K562 (cell line): Measurements from ENCODE around the gene IL12RB1. TPM values are rescaled to one million over a fixed set of nuclear protein-coding genes. Genes with fewer than 3 reads are reported as not detected.

Experiments
- BCOR ChIP-seq: fragments of 450-650 bp; IDR thresholded peaks from 2 replicates; pipeline ENCODE4 v1.6.1; 2016
- CXXC5 ChIP-seq: fragments of 250-450 bp; sonication (Bioruptor Pico); IDR thresholded peaks from 2 replicates; pipeline ENCODE4 v1.8.0; 2022; ENCODE audit warnings: inconsistent platforms, mild to moderate bottlenecking, moderate library complexity
- GTF3C2 ChIP-seq: IDR thresholded peaks from 3 replicates; pipeline ENCODE4 v1.6.1; 2011; ENCODE audit warnings: borderline replicate concordance, mild to moderate bottlenecking, moderate library complexity; ENCODE audit not compliant: insufficient read length; ENCODE audit errors: extremely low read depth
- NFIC ChIP-seq: fragments of 450-650 bp; IDR thresholded peaks from 2 replicates; pipeline ENCODE4 v1.6.1; 2017; ENCODE audit warnings: mild to moderate bottlenecking, inconsistent platforms
- NR2C1 ChIP-seq, 2 experiments: fragments of 450-650 bp; IDR thresholded peaks; 2 replicates each; pipeline ENCODE4 v1.6.1; 2017; ENCODE audit warnings: mild to moderate bottlenecking in 2 of 2, antibody characterized with exemption in 1 of 2, inconsistent platforms in 1 of 2, missing compliant biosample characterization in 1 of 2, missing genetic modification characterization in 1 of 2
- NRF1 ChIP-seq, 2 experiments: fragments of 450-650 bp; IDR thresholded peaks in 1 of 2; conservative IDR thresholded peaks in 1 of 2; 2 replicates each; pipeline ENCODE4 v1.6.1; 2014; ENCODE audit warnings: mild to moderate bottlenecking in 2 of 2
- PHF21A ChIP-seq: fragments of 450-650 bp; IDR thresholded peaks from 2 replicates; pipeline ENCODE4 v1.6.1; 2017; ENCODE audit warnings: low read depth, borderline replicate concordance
- SP1 ChIP-seq: sonication (generic); formaldehyde crosslinking; IDR thresholded peaks from 2 replicates; pipeline ENCODE4 v1.8.1; 2022; ENCODE audit warnings: mild to moderate bottlenecking, missing genetic modification reagents
- YY1 ChIP-seq, 3 experiments: IDR thresholded peaks; 2 replicates each; pipeline ENCODE4 v1.6.1; 2011; ENCODE audit warnings: low read length in 2 of 3, mild to moderate bottlenecking in 2 of 3, moderate library complexity in 2 of 3, borderline replicate concordance in 1 of 3, control low read depth in 1 of 3, low read depth in 1 of 3; ENCODE audit not compliant: insufficient read depth in 3 of 3, insufficient replicate concordance in 2 of 3, control insufficient read depth in 1 of 3, insufficient read length in 1 of 3; ENCODE audit errors: extremely low read depth in 1 of 3
- ZBTB9 ChIP-seq: fragments of 450-650 bp; formaldehyde crosslinking; IDR thresholded peaks from 2 replicates; pipeline ENCODE4 v1.4.0; 2020; ENCODE audit warnings: mild to moderate bottlenecking, moderate library complexity
- ZFP91 ChIP-seq: sonication (generic); formaldehyde crosslinking; IDR thresholded peaks from 2 replicates; pipeline ENCODE4 v1.8.0; 2022; ENCODE audit warnings: mild to moderate bottlenecking, missing genetic modification reagents
- ZNF133 ChIP-seq: fragments of 250-450 bp; sonication (Bioruptor Pico); IDR thresholded peaks from 2 replicates; pipeline ENCODE4 v1.4.0; 2020; ENCODE audit warnings: mild to moderate bottlenecking
- ZNF589 ChIP-seq: fragments of 200-800 bp; sonication (Bioruptor generic); IDR thresholded peaks from 2 replicates; pipeline ENCODE4 v1.6.1; 2016; ENCODE audit warnings: low read depth, missing genetic modification characterization, missing compliant biosample characterization
- ZNF592 ChIP-seq: fragments of 450-650 bp; IDR thresholded peaks from 2 replicates; pipeline ENCODE4 v1.6.1; 2017; ENCODE audit warnings: antibody characterized with exemption, mild to moderate bottlenecking
- polyA plus RNA-seq, 8 experiments: library from polyadenylated mRNA; depleted of rRNA in 4 of 8; stranded (reverse) in 5 of 8; unstranded in 3 of 8; fragments of >200 nt; fragmentation: Nextera tagmentation in 2 of 8; fragmentation: Illumina TruSeq in 1 of 8; extraction: Ambion mirVana in 2 of 8; extraction: Trizol in 1 of 8; gene quantifications; 2 replicates each; pipeline versions ENCODE4 v1.2.1 to v1.2.3, GENCODE V29; 2011 to 2014; ENCODE audit warnings: inconsistent platforms in 1 of 8, missing spikeins in 1 of 8
- total RNA-seq, 7 experiments: library from RNA; depleted of rRNA in 6 of 7; stranded (reverse); fragments of >200 nt in 6 of 7; fragmentation: Illumina TruSeq in 2 of 7; extraction: Trizol in 2 of 7; gene quantifications; 2 replicates each; pipeline versions ENCODE4 v1.2.1 to v1.2.3, GENCODE V29; 2011 to 2021; ENCODE audit warnings: low replicate concordance in 1 of 7

IL12RB1 gene
- total and polyA plus RNA-seq, 9 of the 15 experiments (the other 6 are each of a cell fraction or from before 2014, with no cell fraction given): 0.04 to 0.07 (median 0.06) TPM; not detected in 5

GRCh38 chr19:18109733-18110608 is 23.2 kb upstream of the IL12RB1 start (continued):
- TF ChIP-seq GTF3C2: peak; percentile 11
- no peak for TF ChIP-seq ZFP91 (CRISPR knock-in tag)
- TF ChIP-seq ZBTB9 (CRISPR knock-in tag): 0 out of 2 replicates have a peak, but pooled peaks have one; percentile 17
- TF ChIP-seq NR2C1 (IDR thresholded peaks at IDR 0.05): no peak
- TF ChIP-seq NR2C1 (tag; IDR thresholded peaks at IDR 0.05): 0 out of 2 replicates have a peak, but pooled peaks have one; percentile 8
- TF ChIP-seq ZNF133 (CRISPR knock-in tag): no peak
- TF ChIP-seq PHF21A: 0 out of 2 replicates have a peak, but pooled peaks have one; percentile 43
- 0 out of 2 replicates have a peak, but pooled peaks have one; percentile 42 for TF ChIP-seq ZNF592
- TF ChIP-seq NRF1 (conservative IDR thresholded peaks at IDR 0.05 in 1 of 2, IDR thresholded peaks at IDR 0.05 in 1 of 2): peak; percentile 82 to 84; a peak in 3 of 4 replicates
- peak; percentile 21 for TF ChIP-seq BCOR
- TF ChIP-seq YY1 (IDR thresholded peaks at IDR 0.05; ENCODE audit: borderline replicate concordance in 1 of 3, control insufficient read depth in 1 of 3, extremely low read depth in 1 of 3, insufficient read depth in 3 of 3, insufficient read length in 1 of 3, insufficient replicate concordance in 2 of 3, low read depth in 1 of 3, low read length in 2 of 3): peak in 2 of 3 experiments; percentile 6 to 22
- TF ChIP-seq NFIC: peak; percentile 23; the same call in 1 of the 2 replicates
- TF ChIP-seq ZNF589: 0 out of 2 replicates have a peak, but pooled peaks have one; percentile 33
- 0 out of 2 replicates have a peak, but pooled peaks have one; percentile 31 for TF ChIP-seq SP1 (CRISPR knock-in tag)
- peak; percentile 85 for TF ChIP-seq CXXC5 (CRISPR knock-in tag)
